GM23338 (cell line): ENCODE data around the gene CLIP2.

Experiments used
- CREB1 ChIP-seq: fragments of 250-450 bp; sonication (Bioruptor Pico); IDR thresholded peaks from 2 replicates; pipeline ENCODE4 v1.5.0; 2020; ENCODE audit warnings: low read depth, mild to moderate bottlenecking, moderate library complexity
- CTCF ChIP-seq, 2 experiments: fragments of 200-600 bp in 1 of 2; sonication (generic) in 1 of 2; conservative IDR thresholded peaks; 2 replicates each; pipeline versions ENCODE4 v1.5.1 to v1.6.1; 2016 to 2017; ENCODE audit warnings: antibody characterized with exemption in 2 of 2, low read depth in 2 of 2, mild to moderate bottlenecking in 2 of 2, moderate library complexity in 1 of 2
- EZH2 ChIP-seq: fragments of 200-600 bp; sonication (generic); IDR thresholded peaks from one replicate; pipeline ENCODE4 v1.8.0; 2017; ENCODE audit warnings: antibody characterized with exemption, mild to moderate bottlenecking, low read depth; ENCODE audit not compliant: unreplicated experiment
- EZH2phosphoT487 ChIP-seq: fragments of 200-600 bp; sonication (generic); IDR thresholded peaks from one replicate; pipeline ENCODE4 v1.8.1; 2018; ENCODE audit warnings: antibody characterized with exemption; ENCODE audit not compliant: unreplicated experiment
- JUNB ChIP-seq: IDR thresholded peaks from one replicate; pipeline ENCODE4 v1.6.1; 2016; ENCODE audit warnings: antibody characterized with exemption; ENCODE audit not compliant: unreplicated experiment
- POLR2AphosphoS5 ChIP-seq: IDR thresholded peaks from 2 replicates; pipeline ENCODE4 v1.6.1; 2016; ENCODE audit warnings: antibody characterized with exemption, low read depth
- REST ChIP-seq: IDR thresholded peaks from one replicate; pipeline ENCODE4 v1.6.1; 2018; ENCODE audit warnings: antibody characterized with exemption; ENCODE audit not compliant: unreplicated experiment
- STAT1 ChIP-seq: IDR thresholded peaks from one replicate; pipeline ENCODE4 v1.6.1; 2016; ENCODE audit warnings: antibody characterized with exemption; ENCODE audit not compliant: unreplicated experiment
- ZNF462 ChIP-seq: fragments of 250-450 bp; sonication (Bioruptor Pico); IDR thresholded peaks from 2 replicates; pipeline ENCODE4 v1.5.0; 2020; ENCODE audit warnings: mild to moderate bottlenecking, moderate library complexity
- TF ChIP-seq, protein P1 (sequence below): IDR thresholded peaks from 2 replicates; pipeline ENCODE4 v1.6.1; 2016; ENCODE audit warnings: antibody characterized with exemption

GRCh38 chr7:74441801-74442200 lies 152.6 kb downstream of the CLIP2 start:
- TF ChIP-seq EZH2 (no peak), CTCF (conservative IDR thresholded peaks at IDR 0.05; ENCODE audit: low read depth in 2 of 2) (no peak), REST (no peak), POLR2AphosphoS5 (no peak), STAT1 (no peak), JUNB (no peak), CREB1 (CRISPR knock-in tag) (no peak), ZNF462 (CRISPR knock-in tag) (no peak), EZH2phosphoT487 (no peak)
- TF ChIP-seq, protein P1, sequence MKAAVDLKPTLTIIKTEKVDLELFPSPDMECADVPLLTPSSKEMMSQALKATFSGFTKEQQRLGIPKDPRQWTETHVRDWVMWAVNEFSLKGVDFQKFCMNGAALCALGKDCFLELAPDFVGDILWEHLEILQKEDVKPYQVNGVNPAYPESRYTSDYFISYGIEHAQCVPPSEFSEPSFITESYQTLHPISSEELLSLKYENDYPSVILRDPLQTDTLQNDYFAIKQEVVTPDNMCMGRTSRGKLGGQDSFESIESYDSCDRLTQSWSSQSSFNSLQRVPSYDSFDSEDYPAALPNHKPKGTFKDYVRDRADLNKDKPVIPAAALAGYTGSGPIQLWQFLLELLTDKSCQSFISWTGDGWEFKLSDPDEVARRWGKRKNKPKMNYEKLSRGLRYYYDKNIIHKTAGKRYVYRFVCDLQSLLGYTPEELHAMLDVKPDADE: no peak
